Mononuclear cell (primary cell): ENCODE data around the gene LMX1A. TPM values are rescaled to one million over a fixed set of nuclear protein-coding genes. Genes with fewer than 3 reads are reported as not detected.

Experiments used
- H3K27me3 ChIP-seq: 2 replicates; pipeline ENCODE4 v1.6.0; 2011; ENCODE audit warnings: low read length, control low read depth; ENCODE audit not compliant: insufficient read depth
- H3K4me1 ChIP-seq: 2 replicates; pipeline ENCODE4 v1.5.1; 2011; ENCODE audit warnings: mild to moderate bottlenecking, low read length, control low read depth; ENCODE audit not compliant: insufficient read depth
- H3K4me3 ChIP-seq: 2 replicates; pipeline ENCODE4 v1.5.1; 2011; ENCODE audit warnings: mild to moderate bottlenecking, low read length, moderate library complexity
- H3K9me3 ChIP-seq: 2 replicates; pipeline ENCODE4 v1.5.1; 2011; ENCODE audit warnings: low read depth, mild to moderate bottlenecking, control low read depth, low read length
- total RNA-seq: library from RNA; depleted of rRNA; stranded (reverse); fragments of >200 nt; gene quantifications from one replicate; pipeline ENCODE4 v1.2.3, GENCODE V29; 2012

Gene LMX1A
- total RNA-seq, 1 donor: not detected

- H3K27me3 ChIP-seq: peaks cover 3% of the 10 kb centered on the region
- no peak overlapping the region for H3K4me3 ChIP-seq
- no peaks in the 10 kb centered on the region for H3K9me3 ChIP-seq
- no peaks in the 10 kb centered on the region for H3K4me1 ChIP-seq
These were observed 72.1 kb downstream of the LMX1A start for GRCh38 chr1:165284454-165284853.

GRCh38 chr1:165281207-165281901 lies 75.2 kb downstream of the LMX1A start:
- Histone ChIP-seq H3K4me3 (no peak overlapping the region), H3K27me3 (no peaks in the 10 kb centered on the region), H3K9me3 (no peaks in the 10 kb centered on the region), H3K4me1 (no peaks in the 10 kb centered on the region)

DNA sequence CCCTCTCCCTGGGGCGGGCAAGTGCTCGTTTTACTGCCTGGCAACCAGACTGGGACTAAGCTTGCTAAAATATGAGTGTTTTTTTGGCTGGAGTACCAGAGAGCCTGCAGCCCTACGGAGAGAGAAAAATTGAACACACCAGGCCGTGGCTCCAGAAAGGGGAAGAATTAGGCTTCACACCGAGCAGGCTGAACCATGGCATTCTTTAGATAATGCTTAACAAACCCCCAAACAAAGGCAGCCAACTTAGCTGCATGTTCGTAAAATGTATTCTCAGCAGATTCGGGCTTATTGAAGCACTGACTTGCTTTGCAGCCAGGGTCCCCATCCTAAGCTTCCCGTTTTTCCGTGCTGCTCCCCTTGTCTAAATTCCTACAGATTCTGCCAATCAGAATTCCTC lies 76.6 kb downstream of the LMX1A start:
- no peaks in the 10 kb centered on the region for H3K4me1 ChIP-seq
- H3K27me3 ChIP-seq: no peaks in the 10 kb centered on the region
- no peaks in the 10 kb centered on the region for H3K9me3 ChIP-seq
- no peak overlapping the region for H3K4me3 ChIP-seq

GRCh38 chr1:165276314-165276713 lies 80.2 kb downstream of the LMX1A start:
- Histone ChIP-seq H3K9me3 (no peaks in the 10 kb centered on the region), H3K4me3 (no peak overlapping the region), H3K4me1 (no peaks in the 10 kb centered on the region), H3K27me3 (no peaks in the 10 kb centered on the region)

GRCh38 chr1:165265196-165265838 lies 91.2 kb downstream of the LMX1A start:
- no peak overlapping the region for H3K4me3 ChIP-seq
- peaks cover 3% of the 10 kb centered on the region for H3K27me3 ChIP-seq
- H3K4me1 ChIP-seq: no peaks in the 10 kb centered on the region
- H3K9me3 ChIP-seq: no peaks in the 10 kb centered on the region

GRCh38 chr1:165259706-165260428 lies 96.6 kb downstream of the LMX1A start:
- Histone ChIP-seq H3K4me1 (no peaks in the 10 kb centered on the region), H3K27me3 (peaks cover 3% of the 10 kb centered on the region), H3K9me3 (no peaks in the 10 kb centered on the region)

DNA sequence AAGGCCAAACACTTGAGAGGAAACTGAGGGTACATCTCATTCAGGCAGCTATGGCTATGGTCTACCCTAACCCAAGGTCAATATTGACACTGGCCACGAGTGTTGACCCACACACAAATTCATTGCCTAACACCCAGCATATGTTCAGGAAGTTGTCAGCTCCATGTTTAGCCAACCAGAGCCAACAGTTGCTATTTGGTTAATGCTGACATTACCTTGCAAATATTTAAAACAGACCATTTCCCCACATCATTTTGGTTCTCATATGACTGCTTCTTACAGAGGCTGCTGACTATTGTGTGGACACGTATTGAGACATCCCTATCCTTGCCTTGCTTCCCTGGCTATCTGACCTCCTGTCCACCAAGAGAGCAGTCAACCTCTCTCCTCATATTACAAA lies 97.3 kb downstream of the LMX1A start:
- Histone ChIP-seq H3K27me3 (peaks cover 3% of the 10 kb centered on the region), H3K4me1 (no peaks in the 10 kb centered on the region), H3K9me3 (no peaks in the 10 kb centered on the region), H3K4me3 (no peak overlapping the region)

More at GRCh38 chr1:165259706-165260428, 96.6 kb downstream of the LMX1A start:
- no peak overlapping the region for H3K4me3 ChIP-seq

GRCh38 chr1:165257969-165258459 lies 98.5 kb downstream of the LMX1A start:
- Histone ChIP-seq H3K9me3 (no peaks in the 10 kb centered on the region), H3K27me3 (peaks cover 3% of the 10 kb centered on the region), H3K4me3 (no peak overlapping the region), H3K4me1 (no peaks in the 10 kb centered on the region)

DNA sequence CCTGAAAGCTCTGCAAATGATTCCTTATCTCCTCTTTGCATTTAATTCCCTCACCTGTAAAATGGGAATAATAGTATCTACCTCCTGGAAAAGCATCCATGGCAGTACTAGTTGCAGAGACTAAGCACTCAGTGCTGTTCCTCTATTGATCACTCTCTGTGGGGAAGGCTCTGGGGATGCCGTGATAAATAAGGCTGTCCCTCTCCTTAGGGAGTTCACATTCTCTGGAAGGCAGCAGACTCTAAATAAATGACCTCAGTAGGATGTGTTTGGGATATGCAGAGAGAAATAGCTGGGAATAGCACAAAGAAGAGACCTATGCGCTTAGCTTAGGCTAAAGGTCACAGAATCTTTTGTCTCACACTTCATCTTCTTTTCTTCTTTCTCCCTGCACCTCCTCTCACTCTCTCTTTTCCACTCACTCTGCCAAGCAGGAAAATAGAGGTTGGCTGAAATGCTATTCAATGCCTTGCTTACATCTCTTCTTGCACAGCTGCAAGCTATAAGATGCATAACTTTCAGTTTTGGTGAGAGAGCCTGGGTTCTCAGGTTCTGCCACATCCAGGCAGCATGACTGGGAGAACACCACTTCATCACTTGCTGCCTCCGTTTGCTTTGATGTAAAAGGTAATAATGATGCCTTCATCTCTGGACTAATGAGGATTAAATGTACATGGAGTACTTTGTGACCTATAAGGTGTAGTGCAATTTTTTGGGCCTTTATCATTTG lies 101.5 kb downstream of the LMX1A start:
- H3K4me1 ChIP-seq: no peaks in the 10 kb centered on the region
- no peaks in the 10 kb centered on the region for H3K27me3 ChIP-seq
- H3K9me3 ChIP-seq: no peaks in the 10 kb centered on the region
- H3K4me3 ChIP-seq: no peak overlapping the region

- no peaks in the 10 kb centered on the region for H3K9me3 ChIP-seq
- H3K4me3 ChIP-seq: no peak overlapping the region
- no peaks in the 10 kb centered on the region for H3K27me3 ChIP-seq
- H3K4me1 ChIP-seq: no peaks in the 10 kb centered on the region
These were observed 102.1 kb downstream of the LMX1A start for GRCh38 chr1:165254376-165254775.

DNA sequence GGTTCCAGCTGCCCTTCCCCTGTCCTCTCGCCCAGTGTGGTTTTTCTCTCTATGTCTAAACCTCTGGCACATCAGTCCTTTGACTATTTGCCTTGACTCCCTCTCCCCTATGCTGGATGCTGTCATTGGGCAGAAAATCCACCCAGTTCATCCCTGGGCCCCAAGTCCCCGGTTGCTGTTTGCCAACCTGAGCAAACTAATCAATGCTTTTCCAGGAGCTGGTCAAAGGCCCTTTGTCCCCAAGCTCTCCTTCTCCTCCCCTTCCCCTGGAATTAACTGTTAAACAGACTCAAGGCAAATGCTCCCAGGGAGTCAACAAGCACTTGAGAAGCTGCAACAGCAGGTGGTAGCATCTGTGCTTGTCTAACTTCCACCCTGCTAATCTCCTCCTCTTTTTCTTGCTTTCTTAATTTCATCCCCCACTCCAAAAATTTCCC lies 102.7 kb downstream of the LMX1A start:
- no peaks in the 10 kb centered on the region for H3K27me3 ChIP-seq
- H3K4me1 ChIP-seq: no peaks in the 10 kb centered on the region
- no peak overlapping the region for H3K4me3 ChIP-seq
- H3K9me3 ChIP-seq: no peaks in the 10 kb centered on the region

- no peaks in the 10 kb centered on the region for H3K27me3 ChIP-seq
- no peaks in the 10 kb centered on the region for H3K4me1 ChIP-seq
- no peaks in the 10 kb centered on the region for H3K9me3 ChIP-seq
- H3K4me3 ChIP-seq: no peak overlapping the region
These were observed 107.4 kb downstream of the LMX1A start for GRCh38 chr1:165248969-165249571.

DNA sequence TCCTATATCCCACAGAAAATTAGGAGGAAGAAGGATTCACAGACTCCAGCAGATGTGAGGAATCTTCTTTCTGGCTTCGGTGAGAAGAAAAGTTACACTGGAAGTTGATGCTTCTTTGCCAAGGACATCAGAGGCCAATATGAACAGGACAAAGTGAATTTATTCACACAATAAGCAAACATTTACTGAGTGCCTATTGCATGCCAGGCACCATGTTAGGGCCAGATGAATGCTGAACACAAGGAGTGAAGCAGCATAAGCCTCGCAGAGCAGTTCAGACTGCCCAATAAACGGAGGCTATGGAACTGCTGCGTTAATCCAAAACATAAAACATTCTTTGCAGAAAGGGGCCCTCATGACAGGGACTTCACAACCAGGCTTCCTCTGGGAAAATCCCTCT lies 114.6 kb downstream of the LMX1A start:
- Histone ChIP-seq H3K9me3 (no peaks in the 10 kb centered on the region), H3K27me3 (peaks cover 20% of the 10 kb centered on the region), H3K4me1 (no peaks in the 10 kb centered on the region), H3K4me3 (no peak overlapping the region)

- no peaks in the 10 kb centered on the region for H3K4me1 ChIP-seq
These were observed 115.2 kb downstream of the LMX1A start for GRCh38 chr1:165241321-165241720.

More at GRCh38 chr1:165241321-165241720, 115.2 kb downstream of the LMX1A start:
- H3K9me3 ChIP-seq: no peaks in the 10 kb centered on the region
- no peak overlapping the region for H3K4me3 ChIP-seq
- H3K27me3 ChIP-seq: peaks cover 26% of the 10 kb centered on the region
